ENCODE data around the gene HSPD1.

- TF ChIP-seq CTCF (IDR thresholded peaks at IDR 0.05) (no peak), POLR2A (IDR thresholded peaks at IDR 0.05; ENCODE audit: low read depth) (no peak), POLR2AphosphoS5 (IDR thresholded peaks at IDR 0.05) (no peak)
Observed at GRCh38 chr2:197454923-197455322, 44.7 kb downstream of the HSPD1 start.

Measured in esophagus muscularis mucosa (tissue), 3 donors.